HepG2 (cell line): Measurements from ENCODE around the gene ELF2.
"Not testable (repeated sequence)": the region's sequence is repeated elsewhere in the genome, so short reads cannot be mapped to it uniquely, and the experiment has no call there.

Experiments
- FOSL1 ChIP-seq: sonication (generic); formaldehyde crosslinking; IDR thresholded peaks from 2 replicates; pipeline ENCODE4 v1.9.0; 2021; ENCODE audit warnings: missing genetic modification reagents, borderline replicate concordance
- JUN ChIP-seq: sonication (generic); formaldehyde crosslinking; IDR thresholded peaks from 2 replicates; pipeline ENCODE4 v1.4.0; 2020; ENCODE audit warnings: mild to moderate bottlenecking, missing genetic modification reagents
- NBN ChIP-seq: fragments of 450-650 bp; conservative IDR thresholded peaks from 2 replicates; pipeline ENCODE4 v1.6.1; 2017
- POLR2A ChIP-seq, 2 experiments: IDR thresholded peaks; 2 replicates each; pipeline ENCODE4 v1.6.1; 2011; ENCODE audit warnings: low read depth in 2 of 2, low read length in 2 of 2, mild to moderate bottlenecking in 1 of 2, moderate library complexity in 1 of 2; ENCODE audit not compliant: insufficient read depth in 1 of 2
- RXRB ChIP-seq: IDR thresholded peaks from 2 replicates; pipeline ENCODE4 v1.6.1; 2016; ENCODE audit warnings: borderline replicate concordance, missing genetic modification reagents, missing compliant biosample characterization
- TBL1XR1 ChIP-seq: fragments of 150-350 bp; IDR thresholded peaks from 2 replicates; pipeline ENCODE4 v1.6.1; 2014; ENCODE audit warnings: borderline replicate concordance, low read length; ENCODE audit not compliant: partially characterized antibody
- THAP7 ChIP-seq: sonication (generic); formaldehyde crosslinking; IDR thresholded peaks from 2 replicates; pipeline ENCODE4 v1.8.1; 2023; ENCODE audit warnings: mild to moderate bottlenecking, missing genetic modification reagents

- TF ChIP-seq NBN; FOSL1 (CRISPR knock-in tag); TBL1XR1; JUN (CRISPR knock-in tag); RXRB (CRISPR knock-in tag); POLR2A (IDR thresholded peaks at IDR 0.05; ENCODE audit: insufficient read depth in 1 of 2, low read depth in 2 of 2, low read length in 2 of 2); THAP7 (CRISPR knock-in tag): not testable (repeated sequence)
Observed at GRCh38 chr4:139021071-139021470, 155.9 kb downstream of the ELF2 start.
